Measurements from ENCODE around the gene CD93. TPM values are rescaled to one million over a fixed set of nuclear protein-coding genes. Genes with fewer than 3 reads are reported as not detected.

The CD93 gene
- total and polyA plus RNA-seq, 4 donors, result 5.7 to 160 (median 65.7) TPM

DNA sequence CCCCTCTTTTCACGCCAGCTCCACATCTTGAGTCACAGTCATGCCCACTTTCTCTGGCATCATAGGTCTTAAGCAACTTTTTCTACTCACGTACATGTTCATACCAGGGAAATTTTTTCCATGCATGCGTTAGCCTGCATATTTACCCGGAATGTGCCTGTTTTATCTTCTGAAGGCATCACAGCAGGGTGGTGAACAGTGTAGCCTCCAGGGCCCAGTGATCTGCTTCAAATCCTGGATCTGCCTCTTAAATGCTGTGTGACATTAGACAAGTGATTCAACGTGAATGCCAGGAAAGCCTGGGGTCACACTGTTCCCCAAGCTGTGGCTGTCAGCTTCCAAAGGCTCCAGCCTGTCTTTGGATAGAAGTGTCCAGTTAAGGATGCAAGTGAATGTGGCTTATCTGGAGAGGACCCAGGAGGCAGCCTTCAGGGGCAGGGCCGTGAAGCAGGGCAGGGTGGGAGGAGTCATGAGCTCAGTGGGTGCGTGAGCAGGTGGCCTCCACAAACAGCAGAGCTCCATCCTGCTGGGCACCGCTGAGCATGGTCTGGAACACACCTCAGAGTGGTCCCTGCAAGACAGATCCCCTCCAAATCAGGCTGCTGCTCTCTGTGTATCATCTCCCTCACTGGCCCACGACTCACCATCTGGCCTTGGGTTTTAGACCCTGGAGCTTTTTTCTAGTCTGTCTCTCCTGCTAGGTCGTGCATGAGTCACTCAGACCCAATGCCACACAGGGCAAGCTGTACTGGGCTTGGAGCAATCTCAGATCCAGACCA lies 30.4 kb upstream of the CD93 start:
- DNase-seq (peak; percentile 45 to 68), ATAC-seq (ENCODE audit: low FRiP score) (no peak)
- no peaks in the 10 kb centered on the region for H3K36me3 ChIP-seq (ENCODE audit: control insufficient read depth in 1 of 2, insufficient read depth in 2 of 2, low read length in 1 of 2)
- no peaks in the 10 kb centered on the region for H3K9me3 ChIP-seq (ENCODE audit: control insufficient read depth, low read length)
- 65 to 68% methylated on average over 10 of the region's 10 CpGs for WGBS, 2 donors
- no peaks in the 10 kb centered on the region for H3K4me1 ChIP-seq (ENCODE audit: control insufficient read depth in 1 of 2, insufficient read depth in 2 of 2, low read length in 2 of 2)
- no peaks in the 10 kb centered on the region for H3K27me3 ChIP-seq (ENCODE audit: control insufficient read depth in 1 of 2, insufficient read depth in 2 of 2, low read length in 1 of 2)
- H3K27ac ChIP-seq (ENCODE audit: low read depth in 1 of 2, low read length in 2 of 2), result no peak overlapping the region
- H3K4me3 ChIP-seq (ENCODE audit: low read length in 2 of 2), result no peak overlapping the region
- intact Hi-C loops (cut with DNase I), result no loop called here

DNA sequence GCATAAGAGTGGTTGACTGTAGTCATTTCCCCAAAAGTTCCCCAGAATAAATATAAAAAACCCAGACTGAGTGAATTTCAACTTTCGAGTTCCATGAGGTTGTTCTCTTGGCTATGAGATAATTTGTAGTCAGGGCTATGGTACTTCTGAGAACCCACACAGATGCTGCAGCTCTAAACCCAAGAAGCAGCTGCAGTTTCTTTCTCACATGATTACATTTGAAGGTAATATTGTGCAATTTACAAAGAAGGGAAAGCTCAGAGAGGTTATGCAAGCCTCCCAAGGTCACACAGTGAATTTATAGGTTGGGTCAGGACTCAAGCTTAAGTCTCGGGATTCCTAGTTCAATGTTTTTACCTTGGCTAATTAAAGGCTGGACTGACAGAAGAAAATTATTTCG lies 29.7 kb upstream of the CD93 start:
- 93 to 95% methylated on average over 3 of the region's 3 CpGs for WGBS, 2 donors
- intact Hi-C loops (cut with DNase I), result no loop called here
- Histone ChIP-seq H3K27me3 (ENCODE audit: control insufficient read depth in 1 of 2, insufficient read depth in 2 of 2, low read length in 1 of 2) (no peaks in the 10 kb centered on the region), H3K4me3 (ENCODE audit: low read length in 2 of 2) (no peak overlapping the region), H3K36me3 (ENCODE audit: control insufficient read depth in 1 of 2, insufficient read depth in 2 of 2, low read length in 1 of 2) (no peaks in the 10 kb centered on the region), H3K27ac (ENCODE audit: low read depth in 1 of 2, low read length in 2 of 2) (no peak overlapping the region), H3K9me3 (ENCODE audit: control insufficient read depth, low read length) (no peaks in the 10 kb centered on the region), H3K4me1 (ENCODE audit: control insufficient read depth in 1 of 2, insufficient read depth in 2 of 2, low read length in 2 of 2) (no peaks in the 10 kb centered on the region)
- ATAC-seq (ENCODE audit: low FRiP score) (no peak), DNase-seq (peak in 1 of 2 donors; percentile 2)

DNA sequence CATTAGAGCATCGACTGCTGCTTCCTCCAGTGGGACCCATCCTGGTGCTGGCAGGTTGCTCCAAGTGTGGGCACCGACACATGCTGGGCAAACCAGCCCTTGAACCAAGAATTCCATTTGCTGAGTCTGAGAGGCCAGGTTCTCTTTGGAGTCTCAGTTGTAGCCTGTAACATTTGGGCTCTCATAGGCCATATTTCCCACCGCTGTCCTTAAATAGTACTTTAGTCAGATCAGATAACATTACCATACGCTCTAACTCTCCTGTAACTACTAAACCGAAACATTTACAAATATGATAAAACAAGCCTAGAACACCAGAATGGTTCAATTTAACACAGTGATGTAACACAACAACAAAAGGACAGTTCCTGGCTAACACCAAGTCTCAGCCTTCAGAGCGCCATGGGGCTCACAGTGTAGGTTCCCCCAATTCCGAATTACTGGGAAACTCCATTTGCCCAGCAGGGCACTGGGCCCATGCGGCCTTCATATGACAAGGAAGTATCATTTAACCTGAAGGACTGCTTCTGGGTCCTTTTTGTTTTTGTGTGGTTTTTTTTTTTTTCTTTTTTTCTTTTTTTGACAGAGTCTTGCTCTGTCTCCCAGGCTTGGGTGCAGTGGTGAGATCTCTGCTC lies 28.4 kb upstream of the CD93 start:
- intact Hi-C loops (cut with DNase I), result no loop called here
- no peak overlapping the region for H3K27ac ChIP-seq (ENCODE audit: low read depth in 1 of 2, low read length in 2 of 2)
- no peak for ATAC-seq (ENCODE audit: low FRiP score)
- peak; percentile 29 to 37 for DNase-seq
- no peaks in the 10 kb centered on the region for H3K27me3 ChIP-seq (ENCODE audit: control insufficient read depth in 1 of 2, insufficient read depth in 2 of 2, low read length in 1 of 2)
- H3K4me3 ChIP-seq (ENCODE audit: low read length in 2 of 2), result no peak overlapping the region
- H3K36me3 ChIP-seq (ENCODE audit: control insufficient read depth in 1 of 2, insufficient read depth in 2 of 2, low read length in 1 of 2), result no peaks in the 10 kb centered on the region
- WGBS, 2 donors, result 82 to 83% methylated on average over 8 of the region's 8 CpGs
- no peaks in the 10 kb centered on the region for H3K4me1 ChIP-seq (ENCODE audit: control insufficient read depth in 1 of 2, insufficient read depth in 2 of 2, low read length in 2 of 2)
- no peaks in the 10 kb centered on the region for H3K9me3 ChIP-seq (ENCODE audit: control insufficient read depth, low read length)

DNA sequence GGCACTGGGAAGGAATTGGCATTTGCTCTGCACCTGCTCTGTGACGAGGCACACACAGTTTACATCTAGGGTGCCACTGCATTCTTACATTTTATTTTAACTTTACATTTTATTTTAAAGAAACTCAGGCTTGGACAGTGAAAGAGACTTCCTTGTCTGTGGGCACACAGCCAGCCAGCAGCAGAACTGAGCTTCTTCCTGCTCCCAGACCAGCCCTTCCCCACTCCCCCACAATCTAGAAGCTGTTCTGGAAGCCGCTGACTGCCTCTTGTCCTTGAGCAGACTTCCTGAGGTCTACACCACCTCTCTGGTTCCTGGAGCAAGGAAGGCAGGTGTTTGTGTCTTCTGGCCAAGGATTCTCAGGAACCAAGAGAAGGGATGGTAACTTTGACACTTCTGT lies 27.9 kb upstream of the CD93 start:
- DNase-seq (peak; percentile 47 to 79), ATAC-seq (ENCODE audit: low FRiP score) (no peak)
- Histone ChIP-seq H3K27ac (ENCODE audit: low read depth in 1 of 2, low read length in 2 of 2) (no peak overlapping the region), H3K4me1 (ENCODE audit: control insufficient read depth in 1 of 2, insufficient read depth in 2 of 2, low read length in 2 of 2) (no peaks in the 10 kb centered on the region), H3K27me3 (ENCODE audit: control insufficient read depth in 1 of 2, insufficient read depth in 2 of 2, low read length in 1 of 2) (no peaks in the 10 kb centered on the region), H3K4me3 (ENCODE audit: low read length in 2 of 2) (no peak overlapping the region), H3K36me3 (ENCODE audit: control insufficient read depth in 1 of 2, insufficient read depth in 2 of 2, low read length in 1 of 2) (no peaks in the 10 kb centered on the region), H3K9me3 (ENCODE audit: control insufficient read depth, low read length) (no peaks in the 10 kb centered on the region)
- 77 to 93% methylated on average over 2 of the region's 2 CpGs for WGBS, 2 donors
- intact Hi-C loops (cut with DNase I), result no loop called here

DNA sequence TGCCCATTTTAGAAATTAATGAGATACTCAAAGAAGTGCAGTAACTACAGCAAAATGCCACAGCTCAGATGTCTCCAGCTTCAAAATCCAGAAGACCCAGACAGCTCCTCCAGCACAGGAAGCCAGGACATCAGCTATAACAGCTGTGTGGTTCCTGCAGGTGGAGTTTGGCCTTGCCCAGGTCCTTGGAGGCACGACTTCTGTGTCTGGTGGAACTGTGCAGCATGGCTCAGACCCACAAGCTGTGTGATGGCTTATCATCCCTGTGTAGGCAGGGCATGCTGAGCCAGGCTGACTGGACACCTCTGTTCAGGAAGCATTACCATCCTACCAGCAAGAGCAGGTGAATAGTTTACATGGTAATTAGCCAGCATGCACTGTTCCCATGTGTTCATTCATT lies 26.5 kb upstream of the CD93 start:
- H3K27ac ChIP-seq (ENCODE audit: low read depth in 1 of 2, low read length in 2 of 2), result no peak overlapping the region
- 89 to 93% methylated on average over 1 of the region's 1 CpG for WGBS, 2 donors
- no peaks in the 10 kb centered on the region for H3K4me1 ChIP-seq (ENCODE audit: control insufficient read depth in 1 of 2, insufficient read depth in 2 of 2, low read length in 2 of 2)
- peak; percentile 25 to 39 for DNase-seq
- H3K4me3 ChIP-seq (ENCODE audit: low read length in 2 of 2), result no peak overlapping the region
- intact Hi-C loops (cut with DNase I), result no loop called here
- no peaks in the 10 kb centered on the region for H3K36me3 ChIP-seq (ENCODE audit: control insufficient read depth in 1 of 2, insufficient read depth in 2 of 2, low read length in 1 of 2)
- no peaks in the 10 kb centered on the region for H3K9me3 ChIP-seq (ENCODE audit: control insufficient read depth, low read length)
- ATAC-seq (ENCODE audit: low FRiP score), result no peak
- no peaks in the 10 kb centered on the region for H3K27me3 ChIP-seq (ENCODE audit: control insufficient read depth in 1 of 2, insufficient read depth in 2 of 2, low read length in 1 of 2)

DNA sequence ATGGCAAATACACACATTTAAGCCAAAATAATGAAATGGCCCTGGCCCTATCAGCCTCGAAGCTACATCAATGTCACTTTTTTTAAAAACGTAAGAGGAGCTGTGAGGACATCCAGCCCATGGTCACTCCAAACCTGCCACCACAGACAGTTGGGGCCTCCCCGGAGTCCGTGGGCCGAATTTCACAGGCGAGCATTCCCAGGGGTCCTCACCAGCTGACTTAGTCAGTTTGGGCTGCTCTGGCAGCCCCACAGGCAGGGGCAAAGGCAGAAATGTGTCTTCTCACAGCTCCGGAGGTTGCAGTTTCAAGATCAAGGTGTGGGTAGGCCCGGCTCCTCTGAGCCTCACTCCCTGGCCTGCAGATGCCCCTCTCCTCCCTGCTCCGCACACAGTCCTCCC lies 25.8 kb upstream of the CD93 start:
- WGBS, 2 donors, result 89 to 93% methylated on average over 7 to 9 of the region's 9 CpGs

DNA sequence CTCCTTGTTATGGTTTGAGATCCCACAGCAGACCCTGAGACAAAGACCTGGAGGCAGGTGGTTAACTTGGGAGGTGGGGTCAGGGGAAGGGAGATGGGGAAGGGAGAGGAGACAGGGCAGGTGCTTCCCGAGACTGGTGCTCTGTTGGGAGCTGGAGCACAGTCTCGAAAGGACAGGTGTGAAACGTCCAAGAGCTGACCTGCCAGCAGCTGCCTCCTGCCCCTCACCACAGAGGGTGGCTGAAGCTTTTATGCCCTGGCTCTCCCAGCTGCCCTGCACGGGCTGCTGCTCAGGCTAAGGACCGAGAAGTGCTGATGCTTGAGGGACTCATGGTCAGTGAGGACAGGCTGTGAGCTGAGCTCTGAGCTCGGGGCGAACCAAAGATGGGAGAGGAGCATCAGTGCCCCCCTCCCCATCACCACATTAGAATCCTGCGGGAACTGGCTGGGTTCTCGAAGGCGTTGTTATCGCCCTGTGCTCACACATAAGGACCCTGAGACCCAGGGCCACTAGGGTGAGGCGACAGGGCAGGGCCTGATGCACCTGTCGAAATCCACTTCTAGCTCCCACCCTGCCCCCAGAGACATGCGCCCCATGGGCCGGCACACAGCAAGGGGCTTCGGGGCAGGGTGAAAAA lies 25.3 kb upstream of the CD93 start:
- no peaks in the 10 kb centered on the region for H3K36me3 ChIP-seq (ENCODE audit: control insufficient read depth in 1 of 2, insufficient read depth in 2 of 2, low read length in 1 of 2)
- no peaks in the 10 kb centered on the region for H3K9me3 ChIP-seq (ENCODE audit: control insufficient read depth, low read length)
- 95 to 96% methylated on average over 16 of the region's 16 CpGs for WGBS, 2 donors
- H3K4me3 ChIP-seq (ENCODE audit: low read length in 2 of 2), result no peak overlapping the region
- DNase-seq, result peak; percentile 29 to 60
- no peak overlapping the region for H3K27ac ChIP-seq (ENCODE audit: low read depth in 1 of 2, low read length in 2 of 2)
- no peaks in the 10 kb centered on the region for H3K4me1 ChIP-seq (ENCODE audit: control insufficient read depth in 1 of 2, insufficient read depth in 2 of 2, low read length in 2 of 2)
- no peak for ATAC-seq (ENCODE audit: low FRiP score)
- no peaks in the 10 kb centered on the region for H3K27me3 ChIP-seq (ENCODE audit: control insufficient read depth in 1 of 2, insufficient read depth in 2 of 2, low read length in 1 of 2)
- intact Hi-C loops (cut with DNase I), result no loop called here

More for the DNA sequence above, 25.8 kb upstream of the CD93 start:
- Histone ChIP-seq H3K27me3 (ENCODE audit: control insufficient read depth in 1 of 2, insufficient read depth in 2 of 2, low read length in 1 of 2) (no peaks in the 10 kb centered on the region), H3K27ac (ENCODE audit: low read depth in 1 of 2, low read length in 2 of 2) (no peak overlapping the region), H3K36me3 (ENCODE audit: control insufficient read depth in 1 of 2, insufficient read depth in 2 of 2, low read length in 1 of 2) (no peaks in the 10 kb centered on the region), H3K9me3 (ENCODE audit: control insufficient read depth, low read length) (no peaks in the 10 kb centered on the region), H3K4me1 (ENCODE audit: control insufficient read depth in 1 of 2, insufficient read depth in 2 of 2, low read length in 2 of 2) (no peaks in the 10 kb centered on the region), H3K4me3 (ENCODE audit: low read length in 2 of 2) (no peak overlapping the region)
- intact Hi-C loops (cut with DNase I), result no loop called here
- ATAC-seq (ENCODE audit: low FRiP score), result no peak
- peak; percentile 25 to 57 for DNase-seq

DNA sequence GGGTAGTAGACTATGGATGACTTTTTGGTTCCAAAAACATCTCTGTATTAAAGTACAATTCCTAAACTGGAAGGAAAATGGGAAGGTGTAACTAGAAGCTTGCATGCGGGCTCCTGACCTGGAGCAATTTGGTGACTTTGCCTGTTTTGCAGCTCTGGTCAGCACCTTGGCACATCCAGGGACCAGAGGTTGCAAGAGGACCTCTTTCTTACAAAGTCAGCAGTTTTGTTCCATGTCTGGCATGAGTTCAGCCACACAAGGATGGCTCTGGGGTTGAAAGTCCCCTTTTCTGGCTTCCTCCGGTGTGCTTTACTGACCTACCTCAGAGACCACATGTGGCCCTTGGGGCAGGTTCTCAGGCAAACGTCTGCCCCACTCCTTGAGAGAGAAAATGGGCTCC lies 22.7 kb upstream of the CD93 start:
- DNase-seq (no peak), ATAC-seq (ENCODE audit: low FRiP score) (no peak)
- Histone ChIP-seq H3K27me3 (ENCODE audit: control insufficient read depth in 1 of 2, insufficient read depth in 2 of 2, low read length in 1 of 2) (no peaks in the 10 kb centered on the region), H3K9me3 (ENCODE audit: control insufficient read depth, low read length) (no peaks in the 10 kb centered on the region), H3K4me3 (ENCODE audit: low read length in 2 of 2) (no peak overlapping the region), H3K27ac (ENCODE audit: low read depth in 1 of 2, low read length in 2 of 2) (no peak overlapping the region), H3K4me1 (ENCODE audit: control insufficient read depth in 1 of 2, insufficient read depth in 2 of 2, low read length in 2 of 2) (no peaks in the 10 kb centered on the region), H3K36me3 (ENCODE audit: control insufficient read depth in 1 of 2, insufficient read depth in 2 of 2, low read length in 1 of 2) (no peaks in the 10 kb centered on the region)
- 82 to 86% methylated on average over 3 of the region's 3 CpGs for WGBS, 2 donors
- intact Hi-C loops (cut with DNase I), result no loop called here

DNA sequence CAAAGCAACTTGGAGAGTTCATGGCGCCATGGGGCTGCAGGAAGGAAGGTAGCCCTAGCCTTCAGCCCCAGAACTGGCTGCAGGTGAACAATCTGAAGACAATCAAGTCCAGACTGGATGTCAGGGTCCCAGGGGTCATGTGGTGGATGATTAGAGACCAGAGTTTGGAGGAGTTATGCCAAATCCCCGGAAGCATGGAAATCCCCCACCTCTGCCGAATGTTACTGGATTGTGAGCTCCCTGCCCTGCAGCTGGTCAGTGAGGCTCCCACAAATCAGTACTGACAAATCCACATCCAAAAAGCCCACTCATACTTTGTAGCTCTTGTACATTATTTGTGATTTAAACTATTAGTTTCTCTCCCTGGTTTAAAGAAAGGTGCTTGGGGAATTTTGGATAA lies 21.3 kb upstream of the CD93 start:
- Histone ChIP-seq H3K9me3 (ENCODE audit: control insufficient read depth, low read length) (no peaks in the 10 kb centered on the region), H3K4me3 (ENCODE audit: low read length in 2 of 2) (no peak overlapping the region), H3K27ac (ENCODE audit: low read depth in 1 of 2, low read length in 2 of 2) (no peak overlapping the region), H3K27me3 (ENCODE audit: control insufficient read depth in 1 of 2, insufficient read depth in 2 of 2, low read length in 1 of 2) (no peaks in the 10 kb centered on the region), H3K4me1 (ENCODE audit: control insufficient read depth in 1 of 2, insufficient read depth in 2 of 2, low read length in 2 of 2) (no peaks in the 10 kb centered on the region), H3K36me3 (ENCODE audit: control insufficient read depth in 1 of 2, insufficient read depth in 2 of 2, low read length in 1 of 2) (no peaks in the 10 kb centered on the region)
- ATAC-seq (ENCODE audit: low FRiP score) (no peak), DNase-seq (no peak)
- WGBS, 2 donors, result 78 to 80% methylated on average over 3 of the region's 3 CpGs
- intact Hi-C loops (cut with DNase I), result no loop called here
